Neural cell (in vitro differentiated cells): ENCODE results near the gene STAC.

Experiments
- CTCF ChIP-seq: fragments of 450-650 bp; IDR thresholded peaks from 2 replicates; pipeline ENCODE4 v1.5.1; 2014; ENCODE audit warnings: antibody characterized with exemption, mild to moderate bottlenecking, moderate library complexity; ENCODE audit not compliant: poor library complexity, severe bottlenecking
- EP300 ChIP-seq: fragments of 450-650 bp; conservative IDR thresholded peaks from 2 replicates; pipeline ENCODE4 v1.6.1; 2014; ENCODE audit warnings: antibody characterized with exemption, mild to moderate bottlenecking, moderate library complexity; ENCODE audit not compliant: poor library complexity, severe bottlenecking
- EZH2 ChIP-seq: fragments of 200-600, 300-800 bp; shearing (Covaris generic), sonication (generic); IDR thresholded peaks from 2 replicates; pipeline ENCODE4 v1.6.1; 2014; ENCODE audit warnings: antibody characterized with exemption, low read length, borderline replicate concordance, mild to moderate bottlenecking; ENCODE audit not compliant: insufficient read depth, poor library complexity, severe bottlenecking
- POLR2AphosphoS5 ChIP-seq: IDR thresholded peaks from 2 replicates; pipeline ENCODE4 v1.6.1; 2012
- RAD21 ChIP-seq: fragments of 450-650 bp; conservative IDR thresholded peaks from 2 replicates; pipeline ENCODE4 v1.6.1; 2014; ENCODE audit warnings: antibody characterized with exemption, mild to moderate bottlenecking, moderate library complexity
- REST ChIP-seq: IDR thresholded peaks from 2 replicates; pipeline ENCODE4 v1.6.1; 2012; ENCODE audit warnings: borderline replicate concordance
- SMC3 ChIP-seq: fragments of 450-650 bp; conservative IDR thresholded peaks from 2 replicates; pipeline ENCODE4 v1.6.1; 2014; ENCODE audit warnings: antibody characterized with exemption, mild to moderate bottlenecking, moderate library complexity; ENCODE audit not compliant: poor library complexity
- TAF1 ChIP-seq: IDR thresholded peaks from 2 replicates; pipeline ENCODE4 v1.6.1; 2012; ENCODE audit warnings: low read depth

- TF ChIP-seq CTCF (no peak), EZH2 (no peak), EP300 (no peak), SMC3 (no peak), TAF1 (no peak), REST (no peak), POLR2AphosphoS5 (no peak), RAD21 (no peak)
Measured at GRCh38 chr3:36597422-36597821, 217.1 kb downstream of the STAC start.
